Fibroblast of lung (primary cell): ENCODE results near the gene EGR1. TPM values are rescaled to one million over a fixed set of nuclear protein-coding genes. Genes with fewer than 3 reads are reported as not detected.

ENCODE experiments used
- DNase-seq, 2 donors: peaks; one replicate each; pipeline versions ENCODE4 v3.0.0 to v3.0.0-alpha.2; 2010; ENCODE audit warnings: low read depth in 2 of 2
- H2AFZ ChIP-seq: 2 replicates; pipeline ENCODE4 v1.5.1; 2012; ENCODE audit warnings: low read length, control low read depth, inconsistent platforms
- H3K27ac ChIP-seq: 2 replicates; pipeline ENCODE4 v1.5.1; 2011; ENCODE audit warnings: low read length, control low read depth; ENCODE audit not compliant: insufficient read depth
- H3K27me3 ChIP-seq: 2 replicates; pipeline ENCODE4 v1.5.1; 2011; ENCODE audit warnings: mild to moderate bottlenecking, low read length; ENCODE audit not compliant: control insufficient read depth, insufficient read depth
- H3K36me3 ChIP-seq: 2 replicates; pipeline ENCODE4 v1.5.1; 2011; ENCODE audit warnings: low read length; ENCODE audit not compliant: control insufficient read depth, insufficient read depth
- H3K4me1 ChIP-seq: 2 replicates; pipeline ENCODE4 v1.5.1; 2011; ENCODE audit warnings: low read length; ENCODE audit not compliant: control insufficient read depth, insufficient read depth; ENCODE audit errors: extremely low read depth
- H3K4me2 ChIP-seq: 2 replicates; pipeline ENCODE4 v1.5.1; 2011; ENCODE audit warnings: low read length, control low read depth; ENCODE audit not compliant: insufficient read depth; ENCODE audit errors: extremely low read depth
- H3K4me3 ChIP-seq, 4 experiments: fragments of 200-600 bp in 1 of 4; sonication (generic) in 1 of 4; replicated peaks in 1 of 4; 2 replicates each; pipeline ENCODE4 v1.5.1; 2011 to 2016; ENCODE audit warnings: low read length in 4 of 4, low read depth in 3 of 4, mild to moderate bottlenecking in 3 of 4, control low read depth in 2 of 4, inconsistent platforms in 1 of 4, mixed read lengths in 1 of 4; ENCODE audit not compliant: insufficient read depth in 1 of 4; ENCODE audit errors: control extremely low read depth in 1 of 4
- H3K79me2 ChIP-seq: 2 replicates; pipeline ENCODE4 v1.5.1; 2012; ENCODE audit warnings: mild to moderate bottlenecking, low read length, inconsistent platforms; ENCODE audit not compliant: control insufficient read depth, insufficient read depth
- H3K9ac ChIP-seq: 2 replicates; pipeline ENCODE4 v1.5.1; 2011; ENCODE audit warnings: mild to moderate bottlenecking, low read length, control low read depth; ENCODE audit not compliant: insufficient read depth
- H3K9me3 ChIP-seq: 2 replicates; pipeline ENCODE4 v1.5.1; 2012; ENCODE audit warnings: low read depth, low read length; ENCODE audit not compliant: control insufficient read depth, insufficient read depth
- H4K20me1 ChIP-seq: 2 replicates; pipeline ENCODE4 v1.5.1; 2011; ENCODE audit warnings: low read length; ENCODE audit not compliant: control insufficient read depth, insufficient read depth; ENCODE audit errors: extremely low read depth
- CTCF ChIP-seq, 2 donors: IDR thresholded peaks in 1 of 2; conservative IDR thresholded peaks in 1 of 2; 1 replicate in 1 of 2; 2 replicates in 1 of 2; pipeline ENCODE4 v1.5.1; 2011 to 2012; ENCODE audit warnings: low read length in 2 of 2, control low read depth in 1 of 2, inconsistent platforms in 1 of 2, low read depth in 1 of 2, mild to moderate bottlenecking in 1 of 2
- EZH2 ChIP-seq: IDR thresholded peaks from 2 replicates; pipeline ENCODE4 v1.5.1; 2012; ENCODE audit warnings: low read length, control low read depth, mild to moderate bottlenecking; ENCODE audit errors: missing control alignments
- polyA plus RNA-seq, 2 donors: library from polyadenylated mRNA; depleted of rRNA in 1 of 2; stranded (reverse) in 1 of 2; unstranded in 1 of 2; fragments of >200 nt; gene quantifications; 2 replicates each; pipeline ENCODE4 v1.2.1, GENCODE V29; 2011 to 2012; ENCODE audit warnings: missing spikeins in 1 of 2
- total RNA-seq: library from RNA; depleted of rRNA; stranded (reverse); fragments of >200 nt; gene quantifications from 2 replicates; pipeline ENCODE4 v1.2.1, GENCODE V29; 2014

The EGR1 gene
- total and polyA plus RNA-seq, 2 donors (not counting 1 experiment from before 2014, with no cell fraction given), result 5.8 to 8.8 TPM

- no peak overlapping the region for H2AFZ ChIP-seq
- DNase-seq, result peak; percentile 93 to 95
- peak overlapping the region; percentile 80 for H3K9ac ChIP-seq
Measured at GRCh38 chr5:138464008-138464387, 1.3 kb upstream of the EGR1 start.

GRCh38 chr5:138464388-138465260 is 655 bp upstream of the EGR1 start:
- H3K36me3 ChIP-seq, result peaks cover 9% of the 10 kb centered on the region
- H3K27ac ChIP-seq, result peak overlapping the region; percentile 91
- H3K79me2 ChIP-seq, result peaks cover 16% of the 10 kb centered on the region
- H3K27me3 ChIP-seq, result no peaks in the 10 kb centered on the region
- peak overlapping the region; percentile 93 for H3K4me2 ChIP-seq
- H3K4me1 ChIP-seq, result peaks cover 6% of the 10 kb centered on the region
- TF ChIP-seq EZH2 (no peak), CTCF (conservative IDR thresholded peaks at IDR 0.05 in 1 of 2, IDR thresholded peaks at IDR 0.05 in 1 of 2; ENCODE audit: low read depth in 1 of 2, low read length in 2 of 2) (peak in 1 of 2 donors; percentile 15)
- H4K20me1 ChIP-seq, result no peaks in the 10 kb centered on the region
- H3K4me3 ChIP-seq, result peak overlapping the region; percentile 69 to 83 (median 76)
- H2AFZ ChIP-seq, result no peak overlapping the region
- H3K9me3 ChIP-seq, result no peaks in the 10 kb centered on the region
- peak overlapping the region; percentile 80 for H3K9ac ChIP-seq
- DNase-seq, result peak; percentile 97 to 99

More at GRCh38 chr5:138464008-138464387, 1.3 kb upstream of the EGR1 start:
- Histone ChIP-seq H3K36me3 (peaks cover 9% of the 10 kb centered on the region), H3K4me3 (peak overlapping the region; percentile 69 to 83 (median 76)), H3K4me2 (peak overlapping the region; percentile 93), H4K20me1 (no peaks in the 10 kb centered on the region), H3K27me3 (no peaks in the 10 kb centered on the region), H3K4me1 (peaks cover 6% of the 10 kb centered on the region), H3K79me2 (peaks cover 16% of the 10 kb centered on the region), H3K27ac (peak overlapping the region; percentile 91), H3K9me3 (no peaks in the 10 kb centered on the region)
- TF ChIP-seq CTCF (conservative IDR thresholded peaks at IDR 0.05 in 1 of 2, IDR thresholded peaks at IDR 0.05 in 1 of 2; ENCODE audit: low read depth in 1 of 2, low read length in 2 of 2) (peak; percentile 48 to 56), EZH2 (no peak)

- peaks cover 9% of the 10 kb centered on the region for H3K36me3 ChIP-seq
- TF ChIP-seq EZH2 (no peak), CTCF (conservative IDR thresholded peaks at IDR 0.05 in 1 of 2, IDR thresholded peaks at IDR 0.05 in 1 of 2; ENCODE audit: low read depth in 1 of 2, low read length in 2 of 2) (no peak)
- H3K27me3 ChIP-seq, result no peaks in the 10 kb centered on the region
- H3K4me2 ChIP-seq, result peak overlapping the region; percentile 90
- peak overlapping the region; percentile 69 for H3K27ac ChIP-seq
- H3K4me3 ChIP-seq, result peak overlapping the region; percentile 69 to 84 (median 84)
- no peak overlapping the region for H2AFZ ChIP-seq
- DNase-seq, result peak; percentile 31 to 36
- H4K20me1 ChIP-seq, result no peaks in the 10 kb centered on the region
- H3K9me3 ChIP-seq, result no peaks in the 10 kb centered on the region
- H3K79me2 ChIP-seq, result peaks cover 16% of the 10 kb centered on the region
- peaks cover 6% of the 10 kb centered on the region for H3K4me1 ChIP-seq
- H3K9ac ChIP-seq, result peak overlapping the region; percentile 80
Measured at GRCh38 chr5:138466125-138466899, 1.0 kb downstream of the EGR1 start.
